Skin of body (tissue), 2 donors: ENCODE measurements around the gene PTPRN2. TPM values are rescaled to one million over a fixed set of nuclear protein-coding genes. Genes with fewer than 3 reads are reported as not detected.

Source experiments
- DNase-seq: peaks from one replicate; lab custom pipeline; 2025; lab: John Stamatoyannopoulos, UW
- total RNA-seq: library from RNA; depleted of rRNA; stranded (reverse); fragments of >200 nt; gene quantifications from one replicate; pipeline ENCODE4 v1.2.3, GENCODE V29; 2014

Gene PTPRN2
- total RNA-seq, 1 donor from 2014 or later = 0.99 TPM

DNA sequence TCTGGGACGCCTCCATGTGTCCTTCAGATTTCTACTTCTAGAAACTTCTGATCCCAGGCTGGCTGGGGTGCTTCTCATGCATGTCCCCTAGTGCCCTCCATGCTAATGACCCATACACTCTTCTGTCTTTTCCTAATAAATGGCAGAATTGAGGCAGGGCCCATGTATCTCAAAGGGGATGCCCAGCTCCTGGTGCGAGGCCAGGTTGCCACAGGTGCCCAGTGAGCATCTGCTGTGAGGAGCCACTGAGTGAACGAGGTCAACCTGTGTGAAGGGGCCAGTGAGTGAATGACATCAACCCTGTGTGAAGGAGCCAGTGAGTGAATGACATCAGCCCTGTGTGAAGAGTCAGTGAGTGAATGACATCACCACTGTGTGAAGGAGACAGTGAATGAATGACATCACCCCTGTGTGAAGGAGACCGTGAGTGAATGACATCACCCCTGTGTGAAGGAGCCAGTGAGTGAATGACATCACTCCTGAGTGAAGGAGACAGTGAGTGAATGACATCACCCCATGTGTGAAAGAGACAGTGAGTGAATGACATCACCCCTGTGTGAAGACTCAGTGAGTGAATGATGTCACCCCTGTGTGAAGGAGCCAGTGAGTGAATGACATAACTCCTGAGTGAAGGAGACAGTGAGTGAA lies 478.9 kb downstream of the PTPRN2 start:
- DNase-seq = no peak

DNA sequence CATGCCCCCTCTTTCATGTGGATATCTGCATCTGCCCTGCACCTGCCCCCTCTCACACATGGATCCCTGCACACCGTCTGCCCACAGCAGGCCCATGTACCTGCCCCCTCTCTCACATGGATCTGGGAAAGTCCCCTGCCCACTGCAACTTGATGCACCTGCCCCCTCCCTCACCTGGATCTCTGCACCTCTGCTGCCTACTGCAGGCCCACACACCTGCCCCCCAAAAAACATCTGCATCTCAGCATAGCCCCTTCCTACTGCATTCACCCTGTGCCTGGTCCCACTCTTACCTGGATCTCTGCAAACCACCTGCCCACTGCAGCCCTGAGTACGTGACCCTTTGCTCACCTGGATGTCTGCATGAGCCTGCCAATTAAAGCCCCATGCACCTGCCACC lies 479.8 kb downstream of the PTPRN2 start:
- no peak for DNase-seq

- no peak for DNase-seq
Observed at GRCh38 chr7:158106272-158106671, 481.4 kb downstream of the PTPRN2 start.

GRCh38 chr7:158103378-158103777 lies 484.2 kb downstream of the PTPRN2 start:
- no peak for DNase-seq

- no peak for DNase-seq
Observed at GRCh38 chr7:158102897-158103296, 484.7 kb downstream of the PTPRN2 start.

DNA sequence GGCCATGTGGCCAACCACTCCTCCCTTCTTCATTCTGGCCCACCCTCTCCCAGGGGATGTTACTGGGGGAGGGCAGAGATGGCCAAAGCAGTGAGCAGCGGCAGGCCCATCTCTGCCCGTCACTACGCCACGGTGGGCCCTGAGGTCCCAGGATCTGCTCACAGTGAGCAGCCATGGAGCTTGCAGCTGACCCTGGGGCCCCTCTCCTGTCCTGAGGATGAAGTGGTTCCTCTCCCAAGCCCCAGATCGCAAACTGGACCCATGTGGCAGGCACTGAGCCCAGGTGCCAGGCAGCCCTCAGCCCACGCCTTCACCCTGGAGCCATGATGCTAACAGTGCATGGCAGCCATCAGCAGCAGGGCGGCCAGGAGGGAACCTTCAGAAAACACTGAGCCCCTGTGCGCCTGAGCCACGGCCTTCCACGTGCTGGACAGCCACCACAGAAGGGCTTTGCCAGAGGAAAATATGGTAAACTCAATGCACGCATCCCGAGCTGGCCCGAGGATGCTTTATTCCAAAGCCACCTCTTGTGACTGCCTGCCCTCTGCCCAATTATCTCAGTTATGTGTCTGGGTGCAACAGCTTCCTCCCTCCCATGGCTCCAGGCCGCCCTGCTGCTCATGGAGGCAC lies 485.7 kb downstream of the PTPRN2 start:
- DNase-seq = no peak

GRCh38 chr7:158098125-158099030 lies 489.2 kb downstream of the PTPRN2 start:
- no peak for DNase-seq

GRCh38 chr7:158097453-158098124 lies 490.0 kb downstream of the PTPRN2 start:
- DNase-seq = peak; percentile 40

- DNase-seq = no peak
Observed at GRCh38 chr7:158097106-158097452, 490.5 kb downstream of the PTPRN2 start.

- no peak for DNase-seq
Observed at GRCh38 chr7:158096582-158096981, 491.0 kb downstream of the PTPRN2 start.

- no peak for DNase-seq
Observed at GRCh38 chr7:158094671-158095226, 492.9 kb downstream of the PTPRN2 start.

- DNase-seq = no peak
Observed at GRCh38 chr7:158094046-158094445, 493.6 kb downstream of the PTPRN2 start.

DNA sequence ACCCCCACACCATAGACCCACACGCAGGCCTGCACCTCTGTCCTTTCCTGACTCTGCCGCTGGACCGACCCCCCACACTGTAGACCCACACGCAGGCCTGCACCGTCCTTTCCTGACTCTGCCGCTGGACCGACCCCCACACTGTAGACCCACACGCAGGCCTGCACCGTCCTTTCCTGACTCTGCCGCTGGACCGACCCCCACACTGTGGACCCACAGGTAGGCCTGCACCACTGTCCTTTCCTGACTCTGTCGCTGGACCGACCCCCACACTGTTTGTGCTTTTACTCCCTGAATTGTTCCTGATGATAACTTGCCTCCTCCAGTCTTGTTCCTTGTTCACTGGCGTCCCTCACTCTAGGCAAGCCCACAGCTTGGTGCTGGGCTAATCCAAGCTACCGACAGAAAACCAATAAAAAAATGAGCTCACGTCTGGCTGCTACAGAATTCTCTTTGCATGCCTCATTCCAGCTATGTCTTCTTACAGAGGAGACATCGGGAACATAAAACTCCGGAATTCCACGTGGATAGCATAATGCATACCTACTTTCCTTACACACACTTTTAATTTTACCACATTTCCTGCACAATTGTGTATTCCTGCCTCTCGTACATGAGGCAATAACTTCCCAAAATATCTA lies 494.3 kb downstream of the PTPRN2 start:
- no peak for DNase-seq

DNA sequence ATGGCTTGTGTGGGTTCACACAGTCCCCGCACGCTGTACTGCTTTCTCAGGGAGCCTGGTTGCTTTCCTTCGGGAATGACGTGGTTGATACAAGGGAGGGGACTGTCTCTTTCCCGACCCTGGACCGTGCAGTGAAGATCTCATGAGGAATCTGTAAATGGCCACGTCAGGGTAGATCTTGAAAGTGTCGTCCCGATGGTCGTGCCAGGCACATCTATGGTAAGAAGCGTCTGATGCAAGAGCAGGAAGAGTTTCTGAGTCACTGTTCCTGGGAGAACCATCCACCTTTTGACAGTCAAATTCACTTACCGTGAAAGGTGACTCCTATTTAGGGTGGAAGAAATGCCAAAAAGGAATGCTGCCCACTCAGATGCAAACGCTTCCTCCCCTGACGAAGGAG lies 500.4 kb downstream of the PTPRN2 start:
- DNase-seq = no peak

GRCh38 chr7:158085741-158086695 lies 501.6 kb downstream of the PTPRN2 start:
- no peak for DNase-seq

- no peak for DNase-seq
Observed at GRCh38 chr7:158084555-158084954, 503.1 kb downstream of the PTPRN2 start.

GRCh38 chr7:158083526-158084310 lies 503.9 kb downstream of the PTPRN2 start:
- DNase-seq = no peak

DNA sequence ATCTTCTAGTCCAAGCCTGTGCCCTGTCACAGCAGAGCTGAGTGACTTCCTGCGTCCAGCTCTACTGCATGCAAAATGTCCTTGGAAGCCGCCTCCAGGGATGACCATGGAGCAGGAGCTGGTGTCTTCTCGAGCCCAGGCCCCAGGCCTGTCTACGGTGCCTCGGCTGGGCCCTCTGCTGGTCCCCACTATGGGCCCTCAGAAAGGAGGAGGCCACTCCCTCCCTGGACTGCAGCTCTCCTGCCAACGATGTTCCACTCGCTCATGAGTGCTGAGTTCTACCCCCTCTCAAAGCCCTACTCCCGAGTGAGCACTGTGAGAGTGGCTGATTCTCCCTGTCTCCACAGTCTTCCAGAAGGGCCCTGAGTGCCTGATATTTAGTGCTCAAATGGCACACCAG lies 504.9 kb downstream of the PTPRN2 start:
- DNase-seq = no peak

- no peak for DNase-seq
Observed at GRCh38 chr7:158080899-158081445, 506.7 kb downstream of the PTPRN2 start.
